Measurements from ENCODE around the gene TMSB4X.

GRCh38 chrX:13001097-13001496 lies 26.2 kb downstream of the TMSB4X start:
- no peak for TF ChIP-seq CTCF (IDR thresholded peaks at IDR 0.05)
- no peak for TF ChIP-seq POLR2A (IDR thresholded peaks at IDR 0.05)

Measured in testis (tissue), 2 donors.